HuH-7 (cell line): ENCODE data around the gene KRTAP10-12.

Experiments
- DNase-seq: peaks from one replicate; pipeline ENCODE4 v3.0.0; 2011; ENCODE audit warnings: low spot score

The KRTAP10-12 gene

DNA sequence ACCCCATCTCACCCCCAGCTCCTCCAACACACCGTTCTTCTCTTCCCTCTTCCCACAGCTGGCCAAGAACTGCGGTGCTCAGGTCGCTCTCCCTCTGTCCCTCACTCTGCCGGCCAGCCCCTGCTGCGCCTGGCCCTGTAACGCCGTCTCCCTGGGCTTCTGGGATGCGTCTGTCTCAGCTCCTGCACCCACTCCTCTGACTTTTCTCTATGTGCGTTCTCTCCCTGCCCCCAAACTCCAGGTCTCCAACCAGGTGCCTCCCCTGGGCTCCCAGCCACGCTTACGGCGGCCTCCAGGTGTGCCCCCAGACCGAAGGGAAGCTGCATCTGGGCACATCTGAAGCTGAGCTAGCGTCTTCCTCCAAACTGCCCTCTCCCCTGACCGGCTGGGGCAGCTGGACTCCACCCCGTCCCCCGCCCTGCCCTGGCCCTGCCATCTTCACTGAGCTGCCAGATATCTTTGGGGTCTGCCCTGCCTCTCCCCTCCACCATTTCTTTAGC lies 2.6 kb downstream of the KRTAP10-12 start:
- DNase-seq: no peak

DNA sequence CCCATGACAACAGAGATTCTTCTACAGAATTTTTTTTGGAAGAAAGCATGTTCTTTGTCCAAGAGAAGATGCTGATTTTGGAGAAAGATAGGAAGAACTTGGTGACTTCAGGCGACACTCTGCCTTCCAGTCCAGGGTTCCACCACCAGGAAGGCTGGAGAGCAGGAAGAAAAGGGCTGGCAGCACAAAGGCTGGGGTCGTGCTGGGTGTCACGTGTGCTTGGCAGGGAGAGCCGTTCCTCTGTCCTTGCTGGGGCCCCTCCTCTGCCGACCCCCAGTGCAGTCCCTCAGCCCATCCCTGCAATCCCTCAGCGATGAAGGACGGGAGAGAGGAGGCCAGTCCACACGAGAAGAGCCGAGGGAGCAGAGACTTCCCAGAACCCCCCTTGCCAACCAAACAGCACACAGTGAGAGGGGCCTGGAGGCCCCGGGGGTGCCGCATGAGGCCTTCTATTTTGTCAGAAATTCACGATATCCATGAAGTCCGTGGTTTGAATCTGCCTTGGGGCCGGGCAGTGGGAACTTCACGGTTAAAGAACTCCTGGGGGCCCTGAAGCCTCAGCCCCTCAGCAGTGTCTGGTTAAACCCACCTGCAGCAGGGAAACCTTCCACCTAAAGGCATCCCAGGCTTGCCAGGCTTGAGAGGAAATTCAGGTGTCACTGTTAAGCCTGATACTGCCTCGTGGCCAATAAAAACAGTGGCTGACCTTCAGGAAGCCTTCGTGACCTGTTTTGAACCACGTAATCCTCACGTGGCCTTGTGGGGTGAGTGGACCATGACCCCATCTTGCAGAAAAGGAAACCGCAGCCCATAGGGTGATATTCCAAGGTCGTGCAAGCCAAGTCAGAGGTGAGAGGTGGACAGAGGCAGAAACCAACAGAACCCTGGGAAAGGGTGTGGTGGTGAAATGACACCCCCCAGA lies 3.4 kb downstream of the KRTAP10-12 start:
- DNase-seq: no peak

DNA sequence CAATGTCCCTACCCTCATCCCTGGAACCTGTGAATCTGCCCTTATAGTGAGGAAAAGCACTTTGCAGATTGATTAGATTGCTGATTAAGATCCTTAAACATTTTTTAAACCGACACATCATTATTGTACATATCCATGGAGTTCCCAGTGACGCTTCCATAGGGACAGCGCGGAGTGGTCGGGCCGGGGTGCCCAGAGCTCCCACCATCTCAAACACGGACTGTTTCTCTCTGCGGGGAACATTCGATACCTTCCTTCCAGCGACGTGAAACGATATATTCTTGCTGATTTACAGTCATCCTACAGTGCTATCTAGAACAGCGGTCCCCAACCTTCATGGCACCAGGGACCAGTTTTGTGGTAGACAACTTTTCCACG lies 4.0 kb downstream of the KRTAP10-12 start:
- DNase-seq: no peak

DNA sequence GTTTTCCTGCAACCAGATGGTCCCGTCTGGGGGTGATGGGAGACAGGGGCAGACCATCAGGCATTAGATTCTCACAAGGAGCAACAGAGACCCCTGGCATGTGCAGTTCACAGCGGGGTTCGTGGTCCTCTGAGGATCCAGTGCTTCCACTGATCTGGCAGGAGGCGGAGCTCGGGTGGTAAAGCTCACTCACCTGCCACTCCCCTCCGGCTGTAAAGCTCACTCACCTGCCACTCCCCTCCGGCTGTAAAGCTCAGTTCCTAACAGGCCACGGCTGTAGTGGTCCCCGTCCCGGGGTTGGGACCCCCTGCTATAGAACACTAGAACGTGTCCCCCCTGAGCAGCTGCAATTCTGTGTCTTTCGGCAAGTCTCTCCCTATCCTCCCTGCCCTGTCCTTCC lies 4.6 kb downstream of the KRTAP10-12 start:
- DNase-seq: no peak

DNA sequence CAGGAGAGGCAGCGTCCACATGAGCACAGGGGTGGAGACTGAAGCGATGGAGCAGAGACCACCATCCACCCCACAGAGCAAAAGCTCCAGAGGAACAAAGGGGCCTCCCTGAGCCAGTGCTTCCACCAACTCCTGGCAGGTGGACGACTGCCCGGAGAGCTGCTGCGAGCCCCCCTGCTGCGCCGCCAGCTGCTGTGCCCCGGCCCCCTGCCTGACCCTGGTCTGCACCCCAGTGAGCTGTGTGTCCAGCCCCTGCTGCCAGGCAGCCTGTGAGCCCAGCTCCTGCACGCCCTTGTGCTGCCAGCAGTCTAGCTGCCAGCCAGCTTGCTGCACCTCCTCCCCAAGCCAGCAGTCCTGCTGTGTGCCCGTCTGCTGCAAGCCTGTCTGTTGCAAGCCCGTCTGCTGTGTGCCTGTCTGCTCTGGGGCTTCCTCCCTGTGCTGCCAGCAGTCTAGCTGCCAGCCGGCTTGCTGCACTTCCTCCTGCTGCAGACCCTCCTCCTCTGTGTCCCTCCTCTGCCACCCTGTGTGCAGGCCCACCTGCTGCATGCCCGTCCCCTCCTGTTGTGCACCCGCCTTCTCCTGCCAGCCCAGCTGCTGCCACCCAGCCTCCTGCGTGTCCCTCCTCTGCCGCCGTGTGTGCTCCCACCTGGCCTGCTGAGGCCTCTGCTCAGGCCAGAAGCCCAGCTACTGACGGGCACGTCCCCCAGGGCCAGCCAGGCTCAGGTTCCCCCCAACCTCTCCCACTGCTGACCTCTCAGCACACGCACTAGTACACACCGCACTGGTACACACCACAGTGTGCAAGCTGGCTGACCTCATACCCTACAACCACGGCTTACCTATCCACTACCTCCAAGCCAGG lies 5.4 kb downstream of the KRTAP10-12 start:
- DNase-seq: no peak

DNA sequence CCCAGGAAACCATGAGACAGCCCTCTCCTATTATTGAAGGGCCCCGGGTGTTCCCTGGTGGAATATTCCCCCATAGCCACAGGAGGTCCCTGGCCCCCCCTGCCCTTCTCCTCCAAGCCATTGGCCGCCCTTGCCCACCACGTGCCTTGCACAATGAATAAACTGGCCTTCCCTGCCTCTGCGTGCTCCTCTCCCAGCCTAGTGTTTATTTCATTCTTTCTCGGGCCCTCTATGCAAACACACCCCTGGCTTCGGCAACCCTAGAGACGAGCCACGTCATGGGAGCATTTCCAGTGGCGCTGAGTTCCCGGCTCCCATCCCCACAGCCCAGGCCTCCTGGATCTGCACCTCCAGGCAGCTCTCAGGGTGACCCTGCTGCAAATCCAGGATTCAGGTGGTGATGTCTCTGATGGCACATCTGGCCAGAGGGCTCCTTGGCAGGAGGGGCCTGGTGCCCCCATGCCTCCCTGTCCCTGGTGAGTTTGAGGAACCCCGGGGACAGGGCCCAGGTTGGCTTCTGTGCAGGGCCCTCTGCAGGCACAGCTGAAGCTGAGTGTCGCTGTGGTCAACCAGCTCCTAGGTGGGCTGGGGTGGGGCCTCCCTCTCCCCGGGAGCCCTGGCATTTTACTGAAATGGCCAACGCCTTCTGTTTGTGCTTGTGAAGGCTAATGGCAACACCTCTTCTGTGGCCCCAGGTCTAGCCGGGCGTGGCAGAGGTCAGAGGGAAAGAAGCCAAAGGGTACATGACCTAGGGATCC lies 6.2 kb downstream of the KRTAP10-12 start:
- DNase-seq: no peak

DNA sequence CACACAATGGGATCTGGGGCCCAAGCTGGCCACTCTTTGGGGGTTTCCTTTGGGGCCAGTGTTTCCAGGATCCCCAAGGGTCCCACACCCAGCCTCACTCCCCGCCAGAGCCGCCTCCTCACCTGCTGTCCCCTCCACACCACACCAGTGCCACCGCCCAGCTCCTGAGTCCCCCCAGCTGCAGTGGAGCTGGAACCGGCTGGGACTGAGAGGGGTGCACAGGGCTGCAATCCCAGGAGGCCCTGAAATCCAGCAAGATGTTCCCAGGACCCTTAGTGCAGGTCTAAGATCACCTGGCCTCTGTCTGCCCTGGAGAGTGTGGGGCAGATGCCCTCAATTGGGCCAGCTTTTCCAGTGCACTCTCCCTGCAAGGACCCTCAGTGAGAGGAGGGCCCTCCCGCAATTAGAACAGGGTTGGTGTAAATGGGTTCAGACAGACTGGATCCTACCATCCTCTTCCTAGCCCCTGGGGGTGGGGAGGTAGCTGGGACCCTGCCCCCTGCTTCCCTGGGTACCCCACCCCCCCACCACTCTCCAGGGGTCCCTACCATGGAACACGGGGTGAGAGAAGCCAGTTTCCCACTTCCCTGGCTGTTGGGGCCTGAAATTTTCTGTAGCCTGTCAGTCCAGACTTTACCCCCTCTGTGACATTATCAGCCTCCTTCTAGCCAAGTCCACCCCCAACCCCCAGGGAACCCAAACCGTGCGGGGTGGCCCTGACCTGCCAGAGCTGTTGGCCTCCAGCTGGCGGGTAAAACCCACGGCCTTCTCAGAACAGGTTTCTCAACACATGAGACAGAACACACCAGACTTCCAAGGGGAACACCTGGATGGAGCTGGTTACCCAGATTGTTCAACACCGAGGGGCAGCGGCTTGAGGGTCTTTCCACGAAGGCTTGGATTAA lies 7.0 kb downstream of the KRTAP10-12 start:
- no peak for DNase-seq

DNA sequence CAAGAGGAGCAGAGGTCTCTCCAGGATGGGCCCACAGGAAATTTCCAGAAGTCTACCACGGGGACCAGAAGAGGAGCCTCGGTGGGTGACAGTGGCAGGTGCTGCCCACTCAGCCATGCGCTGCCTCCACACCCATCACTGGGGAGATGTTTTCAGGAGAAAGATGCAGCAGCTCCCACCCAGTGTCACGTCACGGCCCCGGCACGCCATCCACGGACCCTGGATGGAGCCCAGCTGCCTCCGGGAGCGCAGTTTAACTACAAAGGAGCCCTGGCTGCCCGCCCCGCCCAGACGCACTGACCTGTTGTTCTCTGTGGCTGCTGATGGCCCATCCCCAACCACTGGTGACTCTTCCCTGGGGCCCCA lies 7.6 kb downstream of the KRTAP10-12 start:
- no peak for DNase-seq

DNA sequence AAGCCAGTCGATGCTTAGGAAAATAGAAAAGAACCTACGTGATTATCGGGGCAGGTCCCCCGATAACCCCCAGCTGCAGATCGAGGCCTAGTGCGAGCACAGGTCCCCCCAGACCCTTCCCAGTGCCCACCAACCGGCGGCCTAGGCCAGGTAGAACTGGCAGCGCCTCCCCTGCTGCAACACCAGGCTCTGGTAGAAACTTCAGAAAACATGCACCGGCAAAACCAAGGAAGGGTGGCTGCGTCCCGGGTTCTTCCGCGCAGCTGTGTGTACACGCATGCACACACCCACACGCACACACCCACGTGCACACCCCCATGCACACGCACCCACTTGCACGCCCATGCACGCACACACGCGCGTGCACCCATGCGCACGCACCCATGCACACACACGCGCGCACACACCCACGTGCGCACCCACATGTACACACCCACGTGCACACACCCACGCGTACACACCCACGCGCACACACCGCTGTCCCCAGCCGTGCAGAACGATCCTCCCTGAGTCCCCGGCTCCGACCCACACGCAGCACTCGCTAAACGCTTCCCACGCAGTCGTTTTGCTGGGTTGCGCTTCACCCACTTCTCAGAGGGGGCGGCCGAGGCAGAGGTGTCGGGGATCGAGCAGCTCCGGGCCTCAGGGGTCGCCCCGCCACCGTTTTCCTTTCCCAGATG lies 9.2 kb downstream of the KRTAP10-12 start:
- no peak for DNase-seq

DNA sequence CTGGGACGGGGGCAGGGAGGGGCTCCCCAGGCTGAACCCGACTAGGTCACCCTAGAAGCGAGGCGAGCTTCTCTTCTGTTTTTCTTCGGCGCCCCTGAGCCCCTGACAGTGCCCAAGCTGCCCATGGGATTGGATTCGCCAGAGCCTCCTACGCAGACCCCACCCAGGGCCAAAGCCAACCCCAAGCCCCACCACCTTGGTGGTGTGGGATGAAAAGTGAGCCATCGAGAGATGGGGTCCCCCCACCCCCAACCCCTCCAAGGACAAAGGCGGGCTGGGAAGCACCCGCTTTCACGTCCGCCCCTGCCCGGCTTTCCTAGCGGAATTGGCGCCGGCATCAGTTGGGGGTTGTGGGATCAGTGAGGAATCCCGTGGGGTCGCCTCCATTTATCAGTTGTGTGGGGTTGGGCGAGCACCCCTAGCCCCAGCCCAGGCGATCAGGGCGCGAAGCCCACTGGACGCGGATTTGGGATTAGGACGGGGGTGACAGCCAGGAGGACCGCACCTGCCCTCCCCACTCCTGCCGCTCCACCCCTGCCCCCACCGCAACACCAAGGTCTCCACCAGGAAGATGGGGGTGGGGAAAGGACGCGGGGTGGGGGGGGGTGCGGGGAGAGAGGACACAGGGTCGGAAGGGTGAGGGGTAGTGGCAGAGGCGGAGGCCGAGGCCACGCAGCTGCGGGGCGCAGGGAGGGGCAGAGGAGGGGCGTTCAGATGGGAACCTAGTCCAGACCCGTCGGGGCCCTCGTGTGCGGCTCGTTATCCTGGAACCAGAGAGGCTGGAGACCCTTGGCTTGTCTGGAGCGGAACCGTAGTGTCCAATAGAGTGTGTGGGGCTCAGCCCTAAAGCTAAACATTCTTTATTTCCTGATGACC lies 10.0 kb downstream of the KRTAP10-12 start:
- DNase-seq: no peak

DNA sequence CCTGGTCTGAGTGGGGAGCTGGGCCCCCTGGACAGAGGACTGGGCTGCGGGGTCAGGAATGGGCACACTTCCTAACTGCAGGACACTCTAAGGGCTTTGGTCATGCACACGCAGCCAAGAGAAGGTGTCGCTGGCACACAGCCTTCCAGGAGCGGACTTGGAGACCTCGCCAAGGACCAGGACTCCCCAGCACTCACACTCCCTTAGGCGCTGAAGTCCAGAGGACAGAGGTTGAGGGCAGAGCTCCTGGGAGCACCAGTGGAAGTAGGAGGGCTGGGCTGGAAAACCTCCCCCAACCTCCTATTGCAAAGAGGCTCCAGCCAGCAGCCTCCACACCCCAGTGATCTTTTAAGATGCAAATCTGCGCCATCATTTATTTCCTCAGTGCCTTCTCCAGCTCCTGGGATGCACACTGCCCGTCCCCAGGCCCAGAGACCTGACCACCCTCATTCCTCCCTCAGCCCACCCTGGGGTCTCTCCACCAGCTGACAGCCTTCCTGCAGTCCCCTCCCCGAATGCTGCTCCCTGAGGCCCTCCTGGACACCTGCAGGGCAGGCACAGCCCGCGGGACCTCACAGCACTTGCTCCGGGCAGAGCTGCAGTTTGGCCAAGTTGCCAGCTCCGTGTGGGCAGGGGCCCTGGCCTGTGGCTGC lies 11.4 kb downstream of the KRTAP10-12 start:
- no peak for DNase-seq

DNA sequence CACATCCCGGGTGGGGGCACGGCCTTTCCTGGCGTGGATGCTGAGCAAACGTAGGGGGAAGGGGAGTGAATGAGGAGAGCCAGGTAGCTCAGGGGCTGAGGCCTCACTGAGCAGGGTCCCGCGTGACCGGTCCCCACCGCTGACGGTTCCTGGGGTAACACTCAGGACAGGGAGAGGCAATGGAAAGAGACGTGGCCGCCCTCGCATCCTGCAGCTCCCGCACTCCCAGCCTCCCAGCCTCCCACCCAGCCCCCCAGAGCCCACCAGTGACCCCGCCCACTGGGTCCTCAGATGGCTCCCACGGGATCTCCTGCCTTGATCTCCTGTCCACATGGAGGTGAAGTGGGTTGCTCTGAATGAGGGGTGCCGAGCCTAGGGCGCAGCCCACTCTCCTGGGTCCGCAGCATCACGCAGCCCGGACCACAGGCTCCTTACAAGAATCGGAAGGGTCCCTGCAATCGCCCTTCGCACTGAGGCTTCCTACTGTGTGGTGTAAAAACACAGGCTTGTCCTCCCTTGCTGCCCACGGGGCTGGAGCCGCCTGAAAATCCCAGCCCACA lies 12.0 kb downstream of the KRTAP10-12 start:
- DNase-seq: no peak

DNA sequence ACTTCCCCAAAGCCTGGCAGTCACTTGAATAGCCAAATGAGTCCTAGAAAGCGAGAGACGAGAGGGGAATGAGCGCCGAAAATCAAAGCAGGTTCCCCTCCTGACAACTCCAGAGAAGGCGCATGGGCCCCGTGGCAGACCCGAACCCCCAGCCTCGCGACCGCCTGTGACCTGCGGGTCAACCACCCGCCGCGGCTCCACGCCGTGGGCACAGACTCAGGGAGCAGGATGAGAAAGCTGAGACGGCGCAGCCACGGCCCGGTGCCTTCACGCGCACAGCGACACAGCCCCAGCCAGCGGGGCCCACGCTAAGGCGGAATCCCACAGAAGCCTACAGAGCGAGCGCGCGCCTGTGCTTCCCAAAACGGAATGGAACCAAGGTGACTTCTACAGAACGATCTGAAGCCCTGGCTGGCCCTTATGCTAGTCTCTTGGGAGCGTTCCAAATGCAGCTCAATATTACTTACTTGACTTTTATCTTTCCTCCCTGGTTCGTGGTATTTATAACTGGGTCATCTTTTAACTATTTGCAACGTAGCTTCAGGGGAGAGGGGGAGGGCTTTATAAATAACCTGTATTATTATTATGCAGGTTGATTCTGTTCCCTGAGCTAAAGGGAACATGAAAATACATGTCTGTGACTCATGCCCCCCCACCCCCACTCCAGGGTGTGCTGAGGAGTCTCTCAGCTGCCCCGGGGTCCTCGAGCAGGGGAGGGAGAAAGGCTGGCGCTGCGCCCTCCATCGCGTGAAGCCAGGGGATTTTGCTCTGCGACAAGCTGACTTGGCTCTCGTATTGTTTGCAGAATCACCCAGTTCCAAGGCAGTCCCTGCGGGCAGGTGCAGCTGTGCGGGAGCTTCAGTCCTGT lies 12.7 kb downstream of the KRTAP10-12 start:
- no peak for DNase-seq

DNA sequence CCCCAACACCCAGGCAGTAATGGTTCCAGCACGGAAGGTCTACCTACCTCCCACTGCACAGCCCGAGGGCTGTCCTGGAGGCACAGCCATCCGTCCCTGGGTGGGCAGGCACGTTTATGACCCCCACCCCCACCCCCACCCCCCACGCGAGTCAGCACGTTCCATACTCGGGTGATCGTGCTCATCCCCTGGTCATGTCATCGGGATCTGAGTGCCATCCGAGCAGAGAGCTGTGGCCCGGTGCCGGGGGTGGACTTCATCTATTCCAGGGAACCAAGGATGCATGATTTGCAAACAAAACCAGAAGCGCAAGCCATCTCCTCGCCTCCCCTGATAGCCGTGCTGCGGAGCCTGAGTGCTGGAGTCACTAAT lies 13.3 kb downstream of the KRTAP10-12 start:
- no peak for DNase-seq

DNA sequence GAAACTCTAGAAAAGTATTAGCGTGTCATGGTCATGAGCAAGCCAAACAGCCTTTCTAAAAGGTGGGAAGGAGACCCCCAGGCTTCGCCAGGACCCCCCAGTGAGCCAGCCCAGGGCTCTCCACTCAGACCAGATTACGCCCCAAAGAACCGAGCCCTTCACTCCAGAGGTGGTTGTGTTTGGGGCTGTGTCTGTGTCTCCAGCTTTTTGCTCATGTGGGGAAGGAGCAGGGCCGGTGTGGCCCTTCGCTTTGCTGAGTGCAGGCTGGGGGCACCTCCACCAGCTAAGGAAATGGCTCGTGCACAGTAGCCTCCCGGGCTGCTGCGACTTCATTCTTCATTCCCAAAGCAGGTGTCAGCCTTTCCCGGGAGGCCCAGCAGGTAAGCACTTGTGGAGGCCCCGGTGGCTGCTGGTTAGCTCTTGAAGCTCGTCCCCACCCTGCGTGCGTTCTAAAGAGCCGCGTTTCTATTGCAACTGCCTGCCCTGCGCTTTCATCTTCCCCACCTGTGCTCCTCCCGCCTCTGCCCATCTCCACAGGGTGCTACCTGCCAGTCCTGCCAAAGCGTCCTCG lies 13.9 kb downstream of the KRTAP10-12 start:
- no peak for DNase-seq

DNA sequence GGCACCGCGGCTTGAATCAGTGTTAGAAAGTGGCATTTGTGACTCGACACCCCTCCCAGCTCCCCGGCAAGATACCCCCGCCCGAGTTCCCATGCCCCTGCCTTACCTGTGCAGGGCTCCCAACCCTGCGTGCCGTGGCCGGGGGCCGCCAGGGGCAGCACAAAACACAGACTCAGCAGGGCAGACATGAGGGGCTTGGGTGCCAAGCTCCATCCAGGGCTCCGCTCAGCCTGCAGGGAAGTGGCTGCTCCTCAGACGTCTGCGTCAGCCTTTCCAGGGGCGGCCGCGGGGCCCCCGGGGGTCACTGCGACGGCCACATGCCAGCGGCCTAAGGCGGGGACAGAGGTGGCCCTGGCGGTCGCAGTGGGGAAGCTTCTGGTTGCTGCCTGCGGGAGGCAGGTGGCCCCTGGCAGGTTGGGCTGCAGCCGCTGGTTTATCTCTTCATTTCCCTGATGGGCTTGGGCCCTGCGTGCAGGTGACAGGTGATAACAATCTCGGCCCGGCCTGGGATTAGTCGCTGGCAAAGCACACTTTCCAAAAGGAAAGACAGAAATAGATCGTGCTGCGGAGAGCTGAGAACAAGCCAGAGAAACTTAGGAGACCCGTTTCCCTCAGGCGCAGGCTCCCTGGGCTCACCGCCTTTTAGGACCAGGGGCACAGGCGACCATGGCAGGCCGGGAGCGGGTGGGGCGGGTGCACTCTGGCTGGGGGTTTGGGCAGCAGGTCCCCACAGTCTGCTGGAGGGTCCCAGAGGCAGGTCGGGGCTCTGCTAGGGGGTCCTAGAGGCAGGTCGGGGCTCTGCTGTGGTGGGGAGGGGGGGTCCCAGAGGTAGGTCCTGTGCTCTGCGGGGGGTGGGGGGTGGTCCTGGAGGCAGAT lies 14.6 kb downstream of the KRTAP10-12 start, which contains the start of gene TSPEAR:
Gene TSPEAR (minus strand): TSS at position 246 of the 876 bp plus-strand sequence. CDS start 58 bp downstream, at position 188.
- DNase-seq: no peak
